A204.1 (cell line): ENCODE data around the gene ATM.
A peak's percentile ranks its signal among the peaks of the same experiment; 100 is the strongest.

Experiments
- FAIRE-seq: peaks from 2 replicates; lab custom pipeline; 2012; peaks lifted over from hg19 to GRCh38; lab: Jason Lieb, UNC

ATM gene

GRCh38 chr11:108286956-108287355, 64.1 kb downstream of the ATM start:
- FAIRE-seq, result no peak

- peak; percentile 94 for FAIRE-seq
Observed at GRCh38 chr11:108289066-108289465, 66.2 kb downstream of the ATM start.

DNA sequence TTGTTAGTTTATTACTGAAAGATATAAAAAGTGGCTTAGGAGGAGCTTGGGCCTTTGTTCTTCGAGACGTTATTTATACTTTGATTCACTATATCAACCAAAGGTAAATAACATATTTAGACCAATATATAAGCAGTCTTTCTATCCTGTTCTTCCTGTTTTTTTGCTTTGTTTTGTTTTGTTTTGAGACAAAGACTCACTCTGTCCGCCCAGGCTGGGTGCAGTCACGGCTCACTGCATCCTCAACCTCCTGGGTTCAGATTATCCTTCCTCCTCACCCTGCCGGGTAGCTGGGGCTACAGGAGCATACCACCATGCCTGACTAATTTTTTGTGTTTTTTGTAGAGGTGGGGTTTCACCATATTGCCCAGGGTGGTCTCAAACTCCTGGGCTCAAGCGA, 66.8 kb downstream of the ATM start:
- FAIRE-seq, result no peak

DNA sequence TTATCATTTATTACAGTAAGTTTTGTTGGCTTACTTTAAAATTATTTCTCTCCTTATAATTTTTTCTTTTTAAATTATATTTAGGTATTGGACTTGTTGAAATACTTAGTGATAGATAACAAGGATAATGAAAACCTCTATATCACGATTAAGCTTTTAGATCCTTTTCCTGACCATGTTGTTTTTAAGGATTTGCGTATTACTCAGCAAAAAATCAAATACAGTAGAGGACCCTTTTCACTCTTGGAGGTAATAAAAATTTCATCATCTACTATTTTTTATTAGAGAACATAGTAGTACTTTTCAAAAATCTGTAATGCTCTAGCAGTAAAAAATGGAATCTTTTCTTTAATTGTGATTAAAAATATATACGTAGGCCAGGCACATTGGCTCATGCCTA, 70.4 kb downstream of the ATM start:
- FAIRE-seq, result no peak

DNA sequence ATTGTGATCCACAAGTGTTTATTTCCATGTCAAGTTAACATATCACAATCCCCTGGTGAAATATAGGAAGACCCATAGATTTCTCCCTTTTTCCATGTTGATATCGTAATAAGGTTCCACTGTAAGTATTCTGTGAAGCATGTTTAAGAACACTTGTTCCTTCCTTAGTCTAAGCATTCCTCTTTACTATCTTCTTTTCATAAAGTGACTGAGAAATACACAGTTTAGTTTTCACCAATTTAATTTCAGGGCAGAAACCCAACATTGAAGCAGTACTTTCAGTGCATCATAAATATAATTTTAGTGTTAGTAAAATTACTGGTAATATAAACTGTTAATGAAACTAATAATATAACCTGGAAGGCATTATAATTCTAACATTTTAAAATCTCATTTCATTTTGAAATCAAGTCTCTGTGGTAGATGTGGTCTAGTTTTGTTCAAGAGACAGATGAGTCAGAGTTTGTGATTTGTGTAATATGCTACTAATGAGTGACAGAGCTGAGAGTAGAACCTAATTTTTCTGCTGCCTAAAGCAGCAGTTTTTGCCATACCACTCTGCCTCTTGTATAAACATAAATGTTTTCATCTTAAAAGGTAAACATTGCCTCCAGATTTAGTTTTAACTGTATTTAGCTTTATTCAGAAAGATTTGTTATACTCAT, 79.4 kb downstream of the ATM start:
- FAIRE-seq, result no peak

GRCh38 chr11:108307751-108308150, 84.9 kb downstream of the ATM start:
- FAIRE-seq, result no peak

DNA sequence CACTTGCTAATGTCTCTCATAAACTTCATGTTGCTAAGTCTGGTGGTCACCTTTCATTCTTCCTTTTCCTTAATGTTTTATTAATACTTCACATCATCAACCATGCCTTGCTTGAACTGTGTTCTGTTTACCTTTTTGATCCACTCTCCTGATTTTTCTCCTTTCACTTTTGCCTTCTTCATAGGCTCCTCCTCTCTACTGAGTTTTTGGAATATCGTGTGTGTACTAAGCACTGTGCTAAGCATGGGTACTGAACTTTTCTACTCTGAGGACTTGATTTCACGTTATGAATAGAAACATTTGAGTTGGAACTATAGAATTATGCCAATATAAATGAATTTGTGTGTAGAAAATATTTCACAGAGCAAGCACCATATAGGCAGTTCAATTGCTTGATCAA, 90.6 kb downstream of the ATM start:
- FAIRE-seq, result no peak

GRCh38 chr11:108316061-108316460, 93.2 kb downstream of the ATM start:
- no peak for FAIRE-seq

DNA sequence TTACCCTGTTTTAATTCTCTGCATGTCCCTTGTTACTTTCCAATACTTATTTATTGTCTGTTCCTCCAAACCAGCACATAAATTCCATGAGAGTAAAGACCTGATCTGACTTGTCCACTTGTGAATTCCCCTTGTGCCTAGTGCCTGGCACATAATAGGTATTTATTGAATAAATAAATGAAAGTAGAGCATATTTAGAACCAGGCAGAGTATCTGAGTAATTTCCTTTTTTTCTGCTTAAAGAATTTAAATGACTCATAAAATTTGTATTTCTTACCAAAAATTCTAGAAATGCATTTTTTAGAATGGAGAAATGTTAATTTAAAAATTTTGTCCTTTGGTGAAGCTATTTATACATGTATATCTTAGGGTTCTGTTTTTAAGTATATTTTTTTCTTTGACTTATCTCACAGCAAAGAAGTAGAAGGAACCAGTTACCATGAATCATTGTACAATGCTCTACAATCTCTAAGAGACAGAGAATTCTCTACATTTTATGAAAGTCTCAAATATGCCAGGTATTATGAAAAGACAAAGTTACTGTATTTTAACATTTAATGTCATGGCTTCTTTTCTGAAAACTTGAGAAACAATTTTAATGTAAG, 96.8 kb downstream of the ATM start:
- no peak for FAIRE-seq

DNA sequence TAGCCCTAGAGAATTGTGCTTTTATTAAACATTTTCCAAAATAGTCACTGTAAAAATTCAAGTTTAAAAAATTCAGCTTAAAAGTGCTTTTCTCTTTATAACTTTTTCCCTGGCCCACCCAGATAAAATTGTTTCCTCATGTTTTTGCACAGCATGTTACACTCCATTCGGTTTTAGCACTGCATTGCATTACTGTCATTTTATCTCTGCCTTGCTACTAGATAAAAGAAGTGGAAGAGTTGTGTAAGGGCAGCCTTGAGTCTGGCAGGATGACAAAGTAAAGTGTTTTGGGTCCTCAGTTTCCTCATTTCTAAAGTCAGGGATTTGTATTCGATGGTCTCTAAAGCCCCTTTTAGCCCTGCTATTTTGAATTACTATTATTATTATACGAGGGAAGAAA, 99.8 kb downstream of the ATM start:
- no peak for FAIRE-seq

GRCh38 chr11:108324587-108324986, 101.7 kb downstream of the ATM start:
- no peak for FAIRE-seq

- FAIRE-seq, result no peak
Observed at GRCh38 chr11:108333403-108333899, 110.6 kb downstream of the ATM start.

- no peak for FAIRE-seq
Observed at GRCh38 chr11:108338750-108339149, 115.9 kb downstream of the ATM start.

- no peak for FAIRE-seq
Observed at GRCh38 chr11:108340973-108341372, 118.1 kb downstream of the ATM start.

GRCh38 chr11:108341654-108342053, 118.8 kb downstream of the ATM start:
- peak; percentile 54 for FAIRE-seq

- FAIRE-seq, result no peak
Observed at GRCh38 chr11:108343714-108344113, 120.8 kb downstream of the ATM start.

DNA sequence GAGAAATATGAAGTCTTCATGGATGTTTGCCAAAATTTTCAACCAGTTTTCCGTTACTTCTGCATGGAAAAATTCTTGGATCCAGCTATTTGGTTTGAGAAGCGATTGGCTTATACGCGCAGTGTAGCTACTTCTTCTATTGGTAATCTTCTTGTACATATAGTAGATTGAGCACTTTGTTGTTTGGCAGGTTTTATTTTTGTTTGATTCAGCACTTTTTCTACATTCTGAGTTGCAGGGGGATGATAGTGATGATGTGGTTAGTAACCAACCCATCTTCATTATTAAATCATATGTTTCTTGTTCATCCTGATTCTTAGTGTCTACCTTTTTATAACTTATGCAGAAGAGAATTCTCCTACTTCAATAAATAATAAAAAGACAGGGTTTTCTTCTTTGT, 122.9 kb downstream of the ATM start:
- peak; percentile 77 for FAIRE-seq

GRCh38 chr11:108346451-108346850, 123.6 kb downstream of the ATM start:
- FAIRE-seq, result no peak

DNA sequence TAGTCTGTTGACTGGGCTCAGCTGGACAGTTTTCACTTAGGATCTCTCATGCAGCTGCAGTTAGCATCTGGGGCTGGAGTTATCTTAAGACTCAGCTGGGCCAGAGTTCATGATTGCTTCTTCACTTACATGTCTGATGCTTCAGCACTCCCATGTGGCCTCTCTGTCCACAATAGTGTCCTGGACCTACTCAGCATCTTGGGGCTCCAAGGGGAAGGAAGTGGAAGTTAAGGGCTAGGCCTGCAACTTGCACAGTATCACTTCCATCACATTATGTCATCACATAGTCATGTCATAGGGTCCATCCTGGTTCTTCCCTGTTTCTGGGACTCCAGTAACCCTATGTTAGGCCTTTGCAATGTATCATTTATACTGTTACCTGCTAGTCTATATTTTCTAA, 128.6 kb downstream of the ATM start:
- FAIRE-seq, result no peak

DNA sequence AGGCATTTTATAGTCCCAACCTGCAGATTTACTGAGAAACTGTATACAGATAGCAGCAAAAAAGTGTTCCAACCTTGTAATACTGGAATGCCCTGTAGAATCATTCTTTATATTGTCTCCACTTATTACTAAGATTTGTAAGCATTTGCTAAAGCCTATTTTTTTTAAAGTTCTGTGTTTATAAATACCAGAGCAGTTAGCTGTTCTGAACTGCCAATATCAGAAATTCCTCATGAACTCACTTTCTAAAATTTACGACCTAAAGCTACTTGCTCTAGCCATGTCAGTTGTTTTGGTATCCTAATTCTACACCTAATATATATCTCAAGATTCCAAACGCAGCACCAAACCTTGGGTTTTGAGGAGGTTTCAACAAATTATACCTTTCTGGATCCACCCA, 141.3 kb downstream of the ATM start:
- no peak for FAIRE-seq

GRCh38 chr11:108368134-108368533, 145.3 kb downstream of the ATM start:
- FAIRE-seq, result no peak

GRCh38 chr11:108369064-108369463, 146.2 kb downstream of the ATM start:
- FAIRE-seq, result no peak

DNA sequence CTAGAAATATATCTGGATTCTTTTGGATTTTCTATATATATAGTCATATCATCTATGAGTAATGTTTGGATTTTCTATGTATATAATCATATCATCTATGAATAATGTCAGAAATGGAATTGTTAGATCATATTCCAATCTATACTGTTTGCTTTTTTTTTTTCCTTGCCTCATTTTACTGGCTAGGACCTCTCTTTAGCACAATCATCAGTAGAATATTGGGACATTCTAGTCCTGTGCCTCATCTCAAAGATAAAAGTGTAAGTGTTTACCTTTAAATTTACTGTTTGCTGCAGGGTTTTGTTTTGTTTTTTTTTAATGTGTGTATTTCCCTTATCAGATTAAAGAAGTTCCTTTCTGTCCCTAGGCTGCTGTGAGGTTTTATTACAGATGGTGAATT, 147.4 kb downstream of the ATM start:
- FAIRE-seq, result no peak

DNA sequence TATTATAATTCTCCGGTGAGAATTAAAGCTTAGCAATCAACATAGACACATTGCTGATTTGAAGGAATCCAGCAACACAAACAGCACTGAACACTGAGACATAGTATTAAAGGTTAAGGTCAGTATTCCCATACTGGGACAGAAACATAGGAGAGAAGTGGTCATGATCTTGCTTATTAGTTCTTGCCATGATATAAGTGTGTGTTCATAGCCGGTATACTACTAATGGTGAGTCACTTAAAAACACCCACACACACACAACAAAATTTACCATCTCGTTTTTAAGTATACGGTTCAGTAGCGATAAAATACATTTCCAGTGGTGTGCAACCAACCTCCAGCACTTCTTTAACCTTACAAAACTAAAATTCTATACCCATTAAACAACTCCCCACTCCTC, 148.1 kb downstream of the ATM start:
- no peak for FAIRE-seq
